Measurements from ENCODE around the gene CUBN. TPM values are rescaled to one million over a fixed set of nuclear protein-coding genes. Genes with fewer than 3 reads are reported as not detected.

Gene CUBN
- total RNA-seq (2021) (0.18 to 0.46 TPM (median 0.27 TPM) in 3 replicates), Bru-seq, nascent RNA (percentile 13 among the genes with signal in this experiment)
- long read RNA-seq, experiment 1: 0 reads
- long read RNA-seq, experiment 2: 0 reads
- long read RNA-seq, experiment 3: 0 reads

GRCh38 chr10:17129741-17130140 is at the start of gene CUBN:
CUBN (minus strand) TSS chr10:17129811; CDS start chr10:17129765, 46 bp downstream.
- TF ChIP-seq USF1 (CRISPR knock-in tag; IDR thresholded peaks at IDR 0.05): no peak
- TF ChIP-seq GABPB1 (CRISPR knock-in tag; IDR thresholded peaks at IDR 0.05): no peak
- TF ChIP-seq ELF4 (CRISPR knock-in tag; IDR thresholded peaks at IDR 0.05; ENCODE audit: low read depth): no peak
- TF ChIP-seq, protein P1, sequence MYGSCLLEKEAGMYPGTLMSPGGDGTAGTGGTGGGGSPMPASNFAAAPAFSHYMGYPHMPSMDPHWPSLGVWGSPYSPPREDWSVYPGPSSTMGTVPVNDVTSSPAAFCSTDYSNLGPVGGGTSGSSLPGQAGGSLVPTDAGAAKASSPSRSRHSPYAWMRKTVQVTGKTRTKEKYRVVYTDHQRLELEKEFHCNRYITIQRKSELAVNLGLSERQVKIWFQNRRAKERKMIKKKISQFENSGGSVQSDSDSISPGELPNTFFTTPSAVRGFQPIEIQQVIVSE (CRISPR knock-in tag; IDR thresholded peaks at IDR 0.05; ENCODE audit: borderline replicate concordance): no peak
- TF ChIP-seq, protein P2, sequence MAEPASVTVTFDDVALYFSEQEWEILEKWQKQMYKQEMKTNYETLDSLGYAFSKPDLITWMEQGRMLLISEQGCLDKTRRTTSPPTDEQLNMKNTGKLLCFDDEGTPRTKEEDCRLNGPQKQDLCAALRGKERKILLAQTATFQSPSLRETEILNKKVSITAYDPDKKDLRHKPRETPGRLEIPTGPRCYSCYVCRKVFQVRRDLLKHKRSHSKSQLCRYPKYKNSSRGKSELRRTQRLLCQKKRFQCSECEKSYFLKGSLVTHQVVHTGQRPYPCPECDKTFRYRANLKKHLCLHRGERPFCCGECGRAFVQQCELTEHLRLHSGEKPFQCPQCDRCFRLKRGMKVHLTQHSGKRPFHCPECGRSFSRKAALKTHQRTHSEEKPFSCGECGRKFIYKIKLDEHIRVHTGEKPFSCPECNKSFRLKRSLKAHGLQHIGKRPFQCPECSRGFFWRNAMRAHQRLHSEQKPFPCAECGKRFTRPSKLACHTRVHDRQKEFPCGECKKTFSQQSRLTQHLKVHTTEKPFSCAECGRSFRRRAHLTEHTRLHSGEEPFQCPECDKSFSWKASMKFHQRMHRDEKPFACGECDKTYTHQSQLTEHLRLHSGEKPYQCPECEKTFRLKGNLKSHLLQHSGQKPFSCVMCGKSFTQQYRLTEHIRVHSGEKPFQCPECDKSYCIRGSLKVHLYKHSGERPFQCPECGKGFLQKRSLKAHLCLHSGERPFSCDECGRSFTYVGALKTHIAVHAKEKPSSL (CRISPR knock-in tag; conservative IDR thresholded peaks at IDR 0.05): no peak
- TF ChIP-seq NR2C2 (CRISPR knock-in tag; IDR thresholded peaks at IDR 0.05): no peak
- no peak for ATAC-seq
- DNase-seq (ENCODE audit: low spot score): no peak
- Mint-ChIP-seq H3K27me3 (ENCODE audit: low read depth) (no peaks in the 10 kb centered on the region), H3K36me3 (no peaks in the 10 kb centered on the region), H3K4me3 (no peak within 1 kb of the TSS), H3K27ac (no peak within 1 kb of the TSS), H3K4me1 (peaks cover 8% of the 10 kb centered on the region; the same call in 1 of the 2 replicates), H3K9me3 (no peaks in the 10 kb centered on the region)
- POLR2A ChIA-PET: no interaction called here
- CTCF ChIA-PET: no interaction called here

DNA sequence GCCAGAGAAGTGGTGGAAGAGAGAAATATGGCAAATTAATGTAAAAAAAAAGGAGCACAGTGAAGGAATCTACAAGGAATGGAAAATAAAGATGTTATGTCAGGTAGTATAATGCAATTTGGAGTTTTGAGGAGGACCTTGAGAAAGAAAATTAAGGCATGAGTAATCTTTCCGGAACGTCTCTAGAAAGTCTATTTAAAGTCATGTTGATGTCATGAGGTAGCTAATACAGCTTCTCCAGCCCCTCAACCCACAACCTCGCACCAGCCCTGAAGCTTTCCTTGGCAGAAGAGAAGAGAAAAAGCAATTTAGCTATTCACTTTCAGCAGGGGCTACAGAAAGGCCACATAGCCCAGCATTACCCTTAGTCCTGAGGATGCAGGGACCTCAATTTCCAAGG is 49.4 kb upstream of the CUBN start:
- no peak for ATAC-seq
- Mint-ChIP-seq H3K9me3 (no peaks in the 10 kb centered on the region), H3K4me1 (peaks cover 21% of the 10 kb centered on the region), H3K36me3 (no peaks in the 10 kb centered on the region), H3K27ac (no peak overlapping the region), H3K27me3 (ENCODE audit: low read depth) (no peaks in the 10 kb centered on the region), H3K4me3 (no peak overlapping the region)
- DNase-seq (ENCODE audit: low spot score): no peak
- ChIA-PET POLR2A (no interaction called here), CTCF (interaction anchor here (0.6 to 1.2 kb wide), 5 partner anchors 22 to 230 kb away, joined by 3 to 6 read pairs (median 3); no protein-coding TSS in a partner anchor)
- TF ChIP-seq, protein P3, sequence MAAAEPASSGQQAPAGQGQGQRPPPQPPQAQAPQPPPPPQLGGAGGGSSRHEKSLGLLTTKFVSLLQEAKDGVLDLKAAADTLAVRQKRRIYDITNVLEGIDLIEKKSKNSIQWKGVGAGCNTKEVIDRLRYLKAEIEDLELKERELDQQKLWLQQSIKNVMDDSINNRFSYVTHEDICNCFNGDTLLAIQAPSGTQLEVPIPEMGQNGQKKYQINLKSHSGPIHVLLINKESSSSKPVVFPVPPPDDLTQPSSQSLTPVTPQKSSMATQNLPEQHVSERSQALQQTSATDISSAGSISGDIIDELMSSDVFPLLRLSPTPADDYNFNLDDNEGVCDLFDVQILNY (CRISPR knock-in tag; IDR thresholded peaks at IDR 0.05): no peak
- TF ChIP-seq, protein P4, sequence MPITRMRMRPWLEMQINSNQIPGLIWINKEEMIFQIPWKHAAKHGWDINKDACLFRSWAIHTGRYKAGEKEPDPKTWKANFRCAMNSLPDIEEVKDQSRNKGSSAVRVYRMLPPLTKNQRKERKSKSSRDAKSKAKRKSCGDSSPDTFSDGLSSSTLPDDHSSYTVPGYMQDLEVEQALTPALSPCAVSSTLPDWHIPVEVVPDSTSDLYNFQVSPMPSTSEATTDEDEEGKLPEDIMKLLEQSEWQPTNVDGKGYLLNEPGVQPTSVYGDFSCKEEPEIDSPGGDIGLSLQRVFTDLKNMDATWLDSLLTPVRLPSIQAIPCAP (CRISPR knock-in tag; IDR thresholded peaks at IDR 0.05): no peak
- TF ChIP-seq, protein P1 (CRISPR knock-in tag; IDR thresholded peaks at IDR 0.05; ENCODE audit: borderline replicate concordance): no peak
- TF ChIP-seq, protein P2 (CRISPR knock-in tag; conservative IDR thresholded peaks at IDR 0.05): no peak
- TF ChIP-seq, protein P5, sequence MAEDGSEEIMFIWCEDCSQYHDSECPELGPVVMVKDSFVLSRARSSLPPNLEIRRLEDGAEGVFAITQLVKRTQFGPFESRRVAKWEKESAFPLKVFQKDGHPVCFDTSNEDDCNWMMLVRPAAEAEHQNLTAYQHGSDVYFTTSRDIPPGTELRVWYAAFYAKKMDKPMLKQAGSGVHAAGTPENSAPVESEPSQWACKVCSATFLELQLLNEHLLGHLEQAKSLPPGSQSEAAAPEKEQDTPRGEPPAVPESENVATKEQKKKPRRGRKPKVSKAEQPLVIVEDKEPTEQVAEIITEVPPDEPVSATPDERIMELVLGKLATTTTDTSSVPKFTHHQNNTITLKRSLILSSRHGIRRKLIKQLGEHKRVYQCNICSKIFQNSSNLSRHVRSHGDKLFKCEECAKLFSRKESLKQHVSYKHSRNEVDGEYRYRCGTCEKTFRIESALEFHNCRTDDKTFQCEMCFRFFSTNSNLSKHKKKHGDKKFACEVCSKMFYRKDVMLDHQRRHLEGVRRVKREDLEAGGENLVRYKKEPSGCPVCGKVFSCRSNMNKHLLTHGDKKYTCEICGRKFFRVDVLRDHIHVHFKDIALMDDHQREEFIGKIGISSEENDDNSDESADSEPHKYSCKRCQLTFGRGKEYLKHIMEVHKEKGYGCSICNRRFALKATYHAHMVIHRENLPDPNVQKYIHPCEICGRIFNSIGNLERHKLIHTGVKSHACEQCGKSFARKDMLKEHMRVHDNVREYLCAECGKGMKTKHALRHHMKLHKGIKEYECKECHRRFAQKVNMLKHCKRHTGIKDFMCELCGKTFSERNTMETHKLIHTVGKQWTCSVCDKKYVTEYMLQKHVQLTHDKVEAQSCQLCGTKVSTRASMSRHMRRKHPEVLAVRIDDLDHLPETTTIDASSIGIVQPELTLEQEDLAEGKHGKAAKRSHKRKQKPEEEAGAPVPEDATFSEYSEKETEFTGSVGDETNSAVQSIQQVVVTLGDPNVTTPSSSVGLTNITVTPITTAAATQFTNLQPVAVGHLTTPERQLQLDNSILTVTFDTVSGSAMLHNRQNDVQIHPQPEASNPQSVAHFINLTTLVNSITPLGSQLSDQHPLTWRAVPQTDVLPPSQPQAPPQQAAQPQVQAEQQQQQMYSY (CRISPR knock-in tag; IDR thresholded peaks at IDR 0.05): no peak
- no peak for TF ChIP-seq ZNF263 (CRISPR knock-in tag; IDR thresholded peaks at IDR 0.05; ENCODE audit: low read depth)
- TF ChIP-seq GABPB1 (CRISPR knock-in tag; IDR thresholded peaks at IDR 0.05): no peak
- TF ChIP-seq, protein P6, sequence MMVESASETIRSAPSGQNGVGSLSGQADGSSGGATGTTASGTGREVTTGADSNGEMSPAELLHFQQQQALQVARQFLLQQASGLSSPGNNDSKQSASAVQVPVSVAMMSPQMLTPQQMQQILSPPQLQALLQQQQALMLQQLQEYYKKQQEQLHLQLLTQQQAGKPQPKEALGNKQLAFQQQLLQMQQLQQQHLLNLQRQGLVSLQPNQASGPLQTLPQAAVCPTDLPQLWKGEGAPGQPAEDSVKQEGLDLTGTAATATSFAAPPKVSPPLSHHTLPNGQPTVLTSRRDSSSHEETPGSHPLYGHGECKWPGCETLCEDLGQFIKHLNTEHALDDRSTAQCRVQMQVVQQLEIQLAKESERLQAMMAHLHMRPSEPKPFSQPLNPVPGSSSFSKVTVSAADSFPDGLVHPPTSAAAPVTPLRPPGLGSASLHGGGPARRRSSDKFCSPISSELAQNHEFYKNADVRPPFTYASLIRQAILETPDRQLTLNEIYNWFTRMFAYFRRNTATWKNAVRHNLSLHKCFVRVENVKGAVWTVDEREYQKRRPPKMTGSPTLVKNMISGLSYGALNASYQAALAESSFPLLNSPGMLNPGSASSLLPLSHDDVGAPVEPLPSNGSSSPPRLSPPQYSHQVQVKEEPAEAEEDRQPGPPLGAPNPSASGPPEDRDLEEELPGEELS (CRISPR knock-in tag; IDR thresholded peaks at IDR 0.05): no peak
- TF ChIP-seq KAT7 (CRISPR knock-in tag; IDR thresholded peaks at IDR 0.05; ENCODE audit: borderline replicate concordance): no peak
- TF ChIP-seq, protein P7, sequence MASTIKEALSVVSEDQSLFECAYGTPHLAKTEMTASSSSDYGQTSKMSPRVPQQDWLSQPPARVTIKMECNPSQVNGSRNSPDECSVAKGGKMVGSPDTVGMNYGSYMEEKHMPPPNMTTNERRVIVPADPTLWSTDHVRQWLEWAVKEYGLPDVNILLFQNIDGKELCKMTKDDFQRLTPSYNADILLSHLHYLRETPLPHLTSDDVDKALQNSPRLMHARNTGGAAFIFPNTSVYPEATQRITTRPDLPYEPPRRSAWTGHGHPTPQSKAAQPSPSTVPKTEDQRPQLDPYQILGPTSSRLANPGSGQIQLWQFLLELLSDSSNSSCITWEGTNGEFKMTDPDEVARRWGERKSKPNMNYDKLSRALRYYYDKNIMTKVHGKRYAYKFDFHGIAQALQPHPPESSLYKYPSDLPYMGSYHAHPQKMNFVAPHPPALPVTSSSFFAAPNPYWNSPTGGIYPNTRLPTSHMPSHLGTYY (CRISPR knock-in tag; IDR thresholded peaks at IDR 0.05): no peak
- no peak for TF ChIP-seq ATF3 (CRISPR knock-in tag; conservative IDR thresholded peaks at IDR 0.05)
- no peak for TF ChIP-seq CBFB (CRISPR knock-in tag; IDR thresholded peaks at IDR 0.05; ENCODE audit: low read depth)
- TF ChIP-seq SMAD4 (CRISPR knock-in tag; IDR thresholded peaks at IDR 0.05): no peak
- TF ChIP-seq ELF4 (CRISPR knock-in tag; IDR thresholded peaks at IDR 0.05; ENCODE audit: low read depth): no peak

All from WTC11 (cell line).